ENCODE data around the gene TNKS1BP1. TPM values are rescaled to one million over a fixed set of nuclear protein-coding genes. Genes with fewer than 3 reads are reported as not detected.

The TNKS1BP1 gene
- polyA plus RNA-seq, 3 donors: 57.9 to 62.7 (median 60.3) TPM

DNA sequence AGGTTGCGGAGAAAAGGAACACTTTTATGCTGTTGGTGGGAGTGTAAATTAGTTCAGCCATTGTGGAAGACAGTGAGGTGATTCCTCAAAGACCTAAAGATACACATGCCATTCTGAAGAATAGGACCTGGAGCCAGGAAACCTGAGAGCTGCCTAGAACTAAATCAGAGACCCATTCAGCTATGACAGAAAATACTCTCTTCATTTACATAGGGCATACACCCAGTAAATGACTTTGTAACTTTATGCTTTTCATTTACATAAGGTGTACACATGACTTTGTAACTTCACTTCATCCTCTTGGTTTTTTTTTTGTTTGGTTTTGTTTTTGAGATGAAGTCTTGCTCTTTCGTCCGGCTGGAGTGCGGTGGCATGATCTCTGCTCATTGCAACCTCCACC, 62.6 kb downstream of the TNKS1BP1 start:
- DNase-seq (ENCODE audit: low read depth in 3 of 3, low spot score in 2 of 3): no peak

DNA sequence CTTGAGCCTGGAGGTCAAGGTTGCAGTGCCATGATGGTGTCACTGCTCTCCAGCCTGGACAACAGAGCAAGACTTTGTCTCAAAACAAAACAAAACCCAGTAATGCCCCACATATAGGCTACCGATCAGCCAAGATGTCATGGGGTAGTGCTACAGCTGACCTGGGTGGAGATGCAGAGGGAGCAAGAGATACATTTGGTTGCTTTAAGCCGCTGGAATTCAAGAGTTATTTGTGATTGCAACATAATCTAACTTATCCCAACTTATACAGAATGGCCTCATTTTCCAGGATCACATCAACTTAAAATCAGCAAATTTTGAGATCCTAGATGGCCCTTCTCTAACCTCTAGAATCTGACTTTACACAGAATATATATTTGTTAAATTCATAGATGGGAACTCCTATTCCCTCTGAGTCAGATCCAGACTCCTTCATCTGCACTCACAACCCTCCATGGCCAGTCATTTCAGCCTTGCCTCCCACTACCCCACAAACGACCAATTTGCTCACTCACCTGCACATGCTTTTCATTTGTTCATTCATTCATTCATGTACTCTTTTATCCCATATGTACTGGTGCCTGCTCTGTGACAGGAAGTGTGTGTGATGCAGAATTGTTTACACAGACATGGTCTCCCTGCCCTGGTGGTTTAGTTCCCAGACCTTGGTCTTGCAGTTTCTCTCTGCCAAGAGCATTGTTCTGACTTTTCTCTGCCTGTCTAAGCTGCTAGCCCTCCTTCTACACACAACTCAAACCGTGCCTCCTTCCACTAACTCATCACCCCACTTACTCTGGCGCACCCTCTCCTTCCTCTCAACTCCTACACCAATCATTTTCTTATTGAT, 63.6 kb downstream of the TNKS1BP1 start:
- DNase-seq (ENCODE audit: low read depth in 3 of 3, low spot score in 2 of 3): no peak

DNA sequence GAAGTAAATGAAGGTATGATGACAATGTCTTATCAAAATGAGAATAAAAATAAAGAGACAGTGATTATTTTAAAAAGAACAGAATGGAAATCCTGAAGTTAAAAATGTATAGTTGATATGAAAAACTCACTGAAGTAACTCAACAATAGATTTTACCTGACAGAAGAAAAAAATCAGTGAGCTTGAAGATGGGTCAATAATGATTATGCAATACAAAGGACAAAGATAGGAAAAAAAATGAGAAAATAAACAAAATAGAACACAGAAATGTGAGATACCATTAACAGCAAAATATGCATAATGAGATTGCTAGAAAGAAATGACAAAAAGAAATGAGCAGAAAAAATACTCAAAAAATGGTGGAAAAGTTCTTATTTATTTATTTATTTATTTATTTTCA, 68.6 kb downstream of the TNKS1BP1 start:
- no peak for DNase-seq (ENCODE audit: low read depth in 3 of 3, low spot score in 2 of 3)

DNA sequence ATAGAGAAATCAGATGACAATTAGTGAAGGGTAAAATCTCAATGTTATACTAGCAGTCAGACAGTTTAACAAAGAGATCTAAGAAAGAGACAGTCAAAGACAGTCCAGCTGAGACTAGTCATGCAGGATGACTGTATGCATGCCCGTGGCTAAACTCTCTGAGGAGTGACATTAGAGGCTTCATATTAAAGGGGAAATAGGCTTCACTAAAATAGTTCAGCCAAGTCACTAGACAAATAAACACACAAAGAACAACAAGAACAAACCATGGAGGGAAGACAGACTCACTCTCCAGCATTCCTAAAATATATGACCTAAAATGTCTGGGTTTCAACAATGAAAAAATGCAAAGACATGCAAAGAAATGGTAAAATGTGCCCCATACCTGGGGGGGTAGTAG, 69.1 kb downstream of the TNKS1BP1 start:
- DNase-seq (ENCODE audit: low read depth in 3 of 3, low spot score in 2 of 3): no peak

DNA sequence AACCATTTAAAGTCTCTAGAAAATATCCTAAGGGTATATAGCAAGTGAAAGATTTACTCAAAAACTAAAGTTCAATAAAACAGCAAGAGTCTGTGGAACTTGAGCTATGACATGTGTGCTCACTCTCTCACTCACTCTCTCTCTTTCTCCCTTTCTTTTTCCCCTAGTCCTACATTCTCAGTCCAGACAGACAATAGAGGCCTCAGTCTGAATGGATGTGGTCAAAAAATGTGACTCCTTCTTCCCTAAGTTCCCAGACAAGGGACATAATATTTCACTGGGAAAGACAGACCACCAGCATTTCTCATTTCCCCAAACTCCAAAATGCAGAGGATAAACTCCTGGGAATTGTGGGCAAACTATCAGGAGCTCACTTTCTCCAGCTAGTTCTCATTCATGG, 70.1 kb downstream of the TNKS1BP1 start:
- no peak for DNase-seq (ENCODE audit: low read depth in 3 of 3, low spot score in 2 of 3)

DNA sequence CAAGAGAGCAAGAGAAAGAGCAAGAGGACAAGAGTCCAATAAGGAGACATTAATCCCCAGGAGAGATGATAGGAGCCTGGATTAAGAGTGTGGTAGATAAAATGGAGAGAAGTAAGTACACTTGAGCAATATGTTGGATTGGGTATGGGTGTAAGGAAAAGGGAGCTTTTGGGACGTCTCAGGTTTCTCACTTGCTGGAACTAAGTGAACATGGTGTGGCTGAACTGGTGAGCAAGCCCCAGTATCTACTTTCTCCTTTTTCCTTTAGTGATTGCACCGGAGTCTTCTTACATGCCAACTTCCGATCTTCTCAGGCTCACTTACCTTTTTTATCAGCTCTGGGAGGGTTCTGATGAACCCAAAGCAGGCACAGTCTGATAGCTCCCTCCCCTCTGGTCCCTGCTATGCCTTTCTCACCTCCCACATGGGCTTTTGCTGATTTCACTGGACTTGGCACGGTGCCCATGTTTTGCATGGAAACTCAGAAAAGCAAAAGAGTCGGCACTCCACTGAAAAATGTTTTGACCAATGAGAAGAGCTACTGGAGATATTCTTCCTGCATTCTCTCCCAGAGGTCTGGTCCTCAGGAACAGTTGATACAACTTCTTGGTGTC, 73.2 kb downstream of the TNKS1BP1 start:
- no peak for DNase-seq (ENCODE audit: low read depth in 3 of 3, low spot score in 2 of 3)

DNA sequence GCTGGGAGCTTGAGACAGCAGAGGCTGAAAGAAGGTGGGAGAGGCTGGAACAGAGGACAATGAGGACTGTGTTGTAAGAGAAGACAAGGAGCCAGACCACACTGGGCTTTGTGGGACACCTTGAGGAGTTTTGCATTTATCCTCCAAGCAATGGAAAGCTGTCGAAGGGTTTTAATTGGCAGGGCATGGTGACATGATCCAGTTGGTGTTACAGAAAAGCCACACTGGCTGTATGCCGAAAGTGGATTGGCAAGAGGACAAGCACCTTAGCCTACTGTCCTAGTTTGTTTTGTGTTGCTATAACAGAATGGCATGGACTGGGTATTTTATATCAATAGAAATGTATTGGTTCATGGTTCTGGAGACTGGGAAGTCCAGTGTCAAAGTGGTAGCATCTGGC, 73.7 kb downstream of the TNKS1BP1 start:
- no peak for DNase-seq (ENCODE audit: low read depth in 3 of 3, low spot score in 2 of 3)

Other genes with a start within 250 kb of the TNKS1BP1 start
- 1 to 10 TPM; 5.6 to 6.4 (median 6.4) TPM for gene LRRC55, start 143.0 kb downstream of the TNKS1BP1 start, polyA plus RNA-seq (ENCODE audit: insufficient read length in 3 of 3)
- 100 to 1,000 TPM in 2 of 3 donors, 10 to 100 TPM in 1; 89.4 to 110 (median 101) TPM for gene APLNR, start 87.7 kb downstream of the TNKS1BP1 start, polyA plus RNA-seq (ENCODE audit: insufficient read length in 3 of 3)
- 100 to 1,000 TPM; 199 to 214 (median 203) TPM for gene SSRP1, start 10.9 kb upstream of the TNKS1BP1 start, polyA plus RNA-seq (ENCODE audit: insufficient read length in 3 of 3)
- gene P2RX3, start 13.4 kb upstream of the TNKS1BP1 start, polyA plus RNA-seq (ENCODE audit: insufficient read length in 3 of 3): under 1 TPM; 0.42 to 0.76 (median 0.76) TPM
- 1 to 10 TPM in 2 of 3 donors, under 1 TPM in 1; 0.33 to 1.5 (median 1.2) TPM for gene PRG3, start 56.2 kb upstream of the TNKS1BP1 start, polyA plus RNA-seq (ENCODE audit: insufficient read length in 3 of 3)
- gene PRG2, start 65.7 kb upstream of the TNKS1BP1 start, polyA plus RNA-seq (ENCODE audit: insufficient read length in 3 of 3): 1 to 10 TPM in 2 of 3 donors, under 1 TPM in 1; 0.28 to 2.4 (median 1.9) TPM
- 10 to 100 TPM; 19.3 to 25.6 (median 22.9) TPM for gene SLC43A3, start 102.2 kb upstream of the TNKS1BP1 start, polyA plus RNA-seq (ENCODE audit: insufficient read length in 3 of 3)
- 1 to 10 TPM; 1.4 to 3.0 (median 1.7) TPM for gene RTN4RL2, start 135.6 kb upstream of the TNKS1BP1 start, polyA plus RNA-seq (ENCODE audit: insufficient read length in 3 of 3)
- gene SLC43A1, start 190.8 kb upstream of the TNKS1BP1 start, polyA plus RNA-seq (ENCODE audit: insufficient read length in 3 of 3): 1 to 10 TPM; 5.0 to 6.1 (median 5.4) TPM
- 10 to 100 TPM; 54.0 to 58.4 (median 58.3) TPM for gene TIMM10, start 205.8 kb upstream of the TNKS1BP1 start, polyA plus RNA-seq (ENCODE audit: insufficient read length in 3 of 3)
- under 1 TPM; 0.12 to 0.28 (median 0.23) TPM for gene SMTNL1, start 212.6 kb upstream of the TNKS1BP1 start, polyA plus RNA-seq (ENCODE audit: insufficient read length in 3 of 3)
- 10 to 100 TPM; 41.3 to 43.6 (median 43.4) TPM for gene UBE2L6, start 242.7 kb upstream of the TNKS1BP1 start, polyA plus RNA-seq (ENCODE audit: insufficient read length in 3 of 3)

Measured in right renal cortex interstitium (tissue), 3 donors.